Left ventricle myocardium inferior (tissue), 1 donor: Measurements from ENCODE around the gene OSGEPL1. TPM values are rescaled to one million over a fixed set of nuclear protein-coding genes. Genes with fewer than 3 reads are reported as not detected.

Experiments
- DNase-seq: peaks from one replicate; pipeline ENCODE4 v3.0.0-alpha.2; 2020
- H3K27ac ChIP-seq: fragments of 200-600 bp; replicated peaks from 2 replicates; pipeline ENCODE4 v1.8.0; 2021
- H3K27me3 ChIP-seq: fragments of 200-600 bp; 2 replicates; pipeline ENCODE4 v1.8.0; 2021; ENCODE audit warnings: low read depth
- H3K36me3 ChIP-seq: fragments of 200-600 bp; 2 replicates; pipeline ENCODE4 v1.8.0; 2021
- H3K4me1 ChIP-seq: fragments of 200-600 bp; 2 replicates; pipeline ENCODE4 v1.8.0; 2021
- H3K4me3 ChIP-seq: fragments of 200-600 bp; 2 replicates; pipeline ENCODE4 v1.8.0; 2021; ENCODE audit warnings: mild to moderate bottlenecking, moderate library complexity
- H3K9me3 ChIP-seq: fragments of 200-600 bp; replicated peaks from 2 replicates; pipeline ENCODE4 v1.8.0; 2021
- intact Hi-C: fragments of 100-400 bp; cut with micrococcal nuclease; formaldehyde crosslinking; loops from one replicate; pipeline ENCODE4 v1.11.0; 2022
- total RNA-seq: library from RNA; stranded (reverse); fragmentation: NEBNext Ultra II Directional; extraction: Animal tissue kit (Norgen Biotek cat#: 25700); gene quantifications from one replicate; pipeline ENCODE4 v1.2.1, GENCODE V29; 2021
- TF ChIP-seq, protein P1 (sequence below): fragments of 200-600 bp; IDR thresholded peaks from 2 replicates; pipeline ENCODE4 v1.8.0; 2021; ENCODE audit warnings: antibody characterized with exemption, mild to moderate bottlenecking, borderline replicate concordance
- donor health status: DM: no; HTN: yes; CAD: no; lungs with severe emphysema.

Gene OSGEPL1
- total RNA-seq, 1 donor from 2014 or later: 9.8 TPM

GRCh38 chr2:189798312-189799029, 35.9 kb upstream of the OSGEPL1 start:
- Histone ChIP-seq H3K27ac (no peak overlapping the region), H3K9me3 (no peaks in the 10 kb centered on the region), H3K4me1 (peaks cover 7% of the 10 kb centered on the region), H3K4me3 (no peak overlapping the region), H3K27me3 (no peaks in the 10 kb centered on the region), H3K36me3 (peaks cover 36% of the 10 kb centered on the region)
- DNase-seq: no peak
- intact Hi-C loops: no loop called here
- TF ChIP-seq, protein P1, sequence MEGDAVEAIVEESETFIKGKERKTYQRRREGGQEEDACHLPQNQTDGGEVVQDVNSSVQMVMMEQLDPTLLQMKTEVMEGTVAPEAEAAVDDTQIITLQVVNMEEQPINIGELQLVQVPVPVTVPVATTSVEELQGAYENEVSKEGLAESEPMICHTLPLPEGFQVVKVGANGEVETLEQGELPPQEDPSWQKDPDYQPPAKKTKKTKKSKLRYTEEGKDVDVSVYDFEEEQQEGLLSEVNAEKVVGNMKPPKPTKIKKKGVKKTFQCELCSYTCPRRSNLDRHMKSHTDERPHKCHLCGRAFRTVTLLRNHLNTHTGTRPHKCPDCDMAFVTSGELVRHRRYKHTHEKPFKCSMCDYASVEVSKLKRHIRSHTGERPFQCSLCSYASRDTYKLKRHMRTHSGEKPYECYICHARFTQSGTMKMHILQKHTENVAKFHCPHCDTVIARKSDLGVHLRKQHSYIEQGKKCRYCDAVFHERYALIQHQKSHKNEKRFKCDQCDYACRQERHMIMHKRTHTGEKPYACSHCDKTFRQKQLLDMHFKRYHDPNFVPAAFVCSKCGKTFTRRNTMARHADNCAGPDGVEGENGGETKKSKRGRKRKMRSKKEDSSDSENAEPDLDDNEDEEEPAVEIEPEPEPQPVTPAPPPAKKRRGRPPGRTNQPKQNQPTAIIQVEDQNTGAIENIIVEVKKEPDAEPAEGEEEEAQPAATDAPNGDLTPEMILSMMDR: peak; percentile 47

GRCh38 chr2:189797902-189798301, 35.3 kb upstream of the OSGEPL1 start:
- DNase-seq: no peak
- H3K27ac ChIP-seq: peak overlapping the region; percentile 0
- no peak overlapping the region for H3K4me3 ChIP-seq
- intact Hi-C loops: no loop called here
- peaks cover 6% of the 10 kb centered on the region for H3K4me1 ChIP-seq
- no peaks in the 10 kb centered on the region for H3K27me3 ChIP-seq
- peaks cover 42% of the 10 kb centered on the region for H3K36me3 ChIP-seq
- TF ChIP-seq, protein P1: no peak
- H3K9me3 ChIP-seq: no peaks in the 10 kb centered on the region

GRCh38 chr2:189794310-189794709, 31.7 kb upstream of the OSGEPL1 start:
- H3K4me3 ChIP-seq: no peak overlapping the region
- intact Hi-C loops: no loop called here
- peaks cover 55% of the 10 kb centered on the region for H3K36me3 ChIP-seq
- DNase-seq: no peak
- H3K9me3 ChIP-seq: no peaks in the 10 kb centered on the region
- peaks cover 6% of the 10 kb centered on the region for H3K4me1 ChIP-seq
- TF ChIP-seq, protein P1: no peak
- H3K27me3 ChIP-seq: no peaks in the 10 kb centered on the region
- H3K27ac ChIP-seq: no peak overlapping the region

- Histone ChIP-seq H3K36me3 (peaks cover 49% of the 10 kb centered on the region), H3K27me3 (no peaks in the 10 kb centered on the region), H3K9me3 (no peaks in the 10 kb centered on the region), H3K27ac (no peak overlapping the region), H3K4me3 (no peak overlapping the region), H3K4me1 (no peaks in the 10 kb centered on the region)
- no peak for DNase-seq
- intact Hi-C loops: no loop called here
- TF ChIP-seq, protein P1: no peak
Observed at GRCh38 chr2:189791338-189792042, 28.9 kb upstream of the OSGEPL1 start.

GRCh38 chr2:189783927-189784867, 21.6 kb upstream of the OSGEPL1 start, which contains the start of the genes ORMDL1 and PMS1:
TSS of gene ORMDL1 (minus strand) at chr2:189784339. CDS start at chr2:189782595, 1,744 bp downstream.
TSS of gene PMS1 (plus strand) at chr2:189784450. CDS start at chr2:189791810, 7,360 bp downstream.
- Histone ChIP-seq H3K9me3 (no peaks in the 10 kb centered on the region), H3K36me3 (peaks cover 29% of the 10 kb centered on the region), H3K27ac (peak within 1 kb of the TSS; percentile 97), H3K4me3 (peak within 1 kb of the TSS; percentile 81), H3K4me1 (peaks cover 58% of the 10 kb centered on the region), H3K27me3 (no peaks in the 10 kb centered on the region)
- TF ChIP-seq, protein P1: no peak
- intact Hi-C loops: no loop called here
- DNase-seq: peak; percentile 97
